GM18868 (cell line): ENCODE measurements around the gene OR5B12.
"Not testable (repeated sequence)": the region's sequence is repeated elsewhere in the genome, so short reads cannot be mapped to it uniquely, and the experiment has no call there.

ENCODE experiments used
- ATAC-seq: cut with Tn5 transposase; IDR thresholded peaks from one replicate; pipeline ENCODE4 v1.9.1; 2021; ENCODE audit warnings: mild to moderate bottlenecking, moderate library complexity; ENCODE audit not compliant: unreplicated experiment

The OR5B12 gene

DNA sequence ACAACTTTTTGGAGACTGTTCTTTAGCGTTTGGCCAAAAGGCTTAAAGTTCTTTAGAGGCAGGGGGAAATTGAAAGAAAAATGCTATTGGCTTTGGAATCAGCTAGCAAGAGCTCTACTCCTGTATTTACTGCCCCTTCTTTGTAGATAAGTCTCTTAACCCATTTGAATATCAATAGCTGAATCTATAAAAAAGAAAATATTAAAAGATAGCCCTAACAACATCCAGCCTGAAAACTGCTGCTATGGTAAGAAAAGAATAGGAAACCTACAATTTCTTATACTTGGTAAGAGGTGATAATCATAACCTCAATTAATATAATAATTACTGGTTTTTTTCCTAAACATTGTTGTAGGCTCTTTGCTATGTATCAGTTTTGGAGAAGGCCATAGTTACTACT lies at the start of gene OR5B12:
Gene OR5B12 (minus strand): TSS at position 101 of the 400 bp plus-strand sequence. CDS start 2,085 bp downstream, outside the sequence.
- no peak for ATAC-seq

DNA sequence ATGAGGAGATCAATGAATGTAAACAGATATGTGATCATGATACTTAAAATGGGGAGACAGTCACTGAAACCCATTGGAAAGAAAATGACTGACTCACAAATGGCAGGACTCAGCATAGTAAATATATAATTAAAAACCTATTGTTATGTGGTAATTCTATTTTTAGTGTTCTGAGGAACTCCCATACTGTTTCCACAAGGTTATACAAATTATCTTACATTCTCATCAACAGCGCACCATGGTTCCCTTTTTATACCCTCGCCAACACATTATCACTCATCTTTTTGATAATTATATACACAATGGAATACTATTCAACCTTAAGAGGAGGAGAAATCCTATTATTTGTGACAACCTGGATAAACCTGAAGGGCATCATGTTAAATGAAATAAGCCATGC lies 48.8 kb upstream of the OR5B12 start:
- ATAC-seq, result no peak

DNA sequence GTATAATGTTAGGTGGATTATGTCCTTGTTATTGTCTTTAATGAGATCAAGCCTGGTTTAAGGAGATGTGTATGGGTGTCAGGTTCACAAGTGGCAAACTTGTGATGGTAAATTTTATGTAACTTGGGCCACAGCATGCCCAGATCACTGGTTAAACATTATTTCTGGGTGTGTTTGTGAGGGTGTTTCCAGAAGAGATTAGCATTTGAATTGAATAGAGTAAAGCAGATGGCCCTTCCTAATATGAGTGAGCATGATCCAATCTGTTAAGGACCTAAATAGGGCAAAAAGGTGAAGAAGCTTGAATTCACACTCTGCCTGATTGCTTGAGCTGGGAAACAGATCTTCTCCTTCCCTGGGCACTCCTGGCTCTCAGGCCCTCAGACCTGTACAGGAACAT lies 45.1 kb upstream of the OR5B12 start:
- no peak for ATAC-seq

DNA sequence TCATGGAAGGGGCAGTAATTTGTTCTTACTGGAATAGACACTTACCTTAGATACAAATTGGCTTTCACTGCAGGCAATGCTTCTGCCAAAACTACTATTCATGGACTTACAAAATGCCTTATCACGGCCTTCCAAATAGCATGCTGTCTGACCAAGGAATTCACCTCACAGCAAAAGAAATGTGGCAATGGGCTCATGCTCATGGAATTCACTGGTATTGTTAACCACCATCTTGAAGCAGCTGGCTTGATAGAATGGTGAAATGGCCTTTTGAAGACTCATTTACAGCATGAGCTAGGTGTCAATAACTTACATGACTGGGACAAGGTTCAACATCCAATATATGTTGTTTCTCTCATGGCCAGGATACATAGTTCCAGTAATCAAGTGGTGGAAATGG lies 43.9 kb upstream of the OR5B12 start:
- ATAC-seq, result no peak

DNA sequence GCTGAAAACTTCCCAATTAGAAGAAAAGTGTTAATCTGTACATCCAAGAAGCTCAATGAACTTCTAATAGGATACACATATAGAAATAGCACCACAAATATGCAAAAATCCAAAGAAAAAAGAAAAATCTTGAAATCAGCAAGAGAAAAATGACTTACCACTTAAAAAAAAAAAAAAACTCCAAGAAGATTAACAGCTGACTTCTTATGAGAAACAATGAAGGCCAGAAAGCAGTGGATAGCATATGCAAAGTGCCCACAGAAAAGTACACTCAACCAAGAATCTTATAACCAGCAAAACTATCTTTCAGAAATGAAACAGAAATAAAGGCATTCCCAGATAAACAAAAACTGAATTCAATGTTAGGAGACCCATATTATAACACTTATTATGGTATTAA lies 29.9 kb upstream of the OR5B12 start:
- no peak for ATAC-seq

DNA sequence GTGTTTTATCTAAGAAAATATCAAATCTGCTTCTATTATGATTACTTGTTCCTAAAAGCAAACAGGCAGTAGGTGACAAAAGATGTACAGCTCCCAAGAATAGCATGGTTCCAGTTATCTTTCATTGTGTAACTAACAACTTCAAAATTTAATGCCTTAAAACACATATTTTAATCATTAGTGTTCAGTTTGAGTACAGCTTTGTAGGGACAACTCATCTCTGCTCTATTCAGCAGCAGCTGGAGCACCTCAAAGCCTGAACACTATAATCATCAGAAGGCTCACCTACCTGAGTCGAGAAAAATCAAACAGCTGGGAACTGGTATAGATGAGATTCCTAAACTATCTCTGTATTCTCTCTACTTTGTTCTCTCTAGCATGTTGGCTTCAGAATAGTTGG lies 24.3 kb upstream of the OR5B12 start:
- no peak for ATAC-seq

DNA sequence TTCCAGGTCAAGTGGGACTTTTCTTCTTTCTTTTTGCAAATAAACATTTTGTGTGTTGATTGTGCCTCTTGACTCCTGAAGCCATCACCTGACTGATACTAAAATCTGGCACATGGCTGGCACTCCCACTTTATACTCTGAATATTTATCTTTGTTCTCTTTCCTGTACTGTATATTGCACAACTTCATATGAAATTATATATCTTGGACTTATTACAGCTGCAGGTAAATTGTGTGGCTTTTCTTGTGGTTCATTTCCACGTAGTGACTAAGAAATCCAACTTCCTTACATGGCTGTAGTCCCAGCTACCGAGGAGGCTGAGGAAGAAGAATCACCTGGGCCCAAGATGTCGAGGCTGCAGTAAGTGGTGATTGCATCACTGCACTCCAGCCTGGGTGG lies 23.7 kb upstream of the OR5B12 start:
- no peak for ATAC-seq

DNA sequence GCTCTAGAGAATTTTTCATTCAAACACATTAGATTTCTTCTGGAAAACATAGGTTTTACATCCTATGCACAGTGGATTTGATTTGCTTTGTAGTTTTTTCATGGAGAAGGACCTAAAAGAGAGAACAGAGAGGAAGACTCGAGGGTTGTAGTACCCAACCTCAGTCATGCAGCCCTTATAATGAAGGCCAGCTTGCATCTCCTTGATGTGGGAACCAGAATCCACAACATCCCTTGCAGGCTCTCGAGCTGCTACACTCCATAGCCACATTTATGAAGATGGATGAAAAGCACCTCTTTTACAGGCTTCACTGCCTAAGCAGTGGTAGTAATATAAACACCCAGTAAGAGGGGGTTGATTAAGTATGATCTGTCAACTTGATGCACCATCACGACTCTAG lies 9.5 kb upstream of the OR5B12 start:
- ATAC-seq, result no peak

DNA sequence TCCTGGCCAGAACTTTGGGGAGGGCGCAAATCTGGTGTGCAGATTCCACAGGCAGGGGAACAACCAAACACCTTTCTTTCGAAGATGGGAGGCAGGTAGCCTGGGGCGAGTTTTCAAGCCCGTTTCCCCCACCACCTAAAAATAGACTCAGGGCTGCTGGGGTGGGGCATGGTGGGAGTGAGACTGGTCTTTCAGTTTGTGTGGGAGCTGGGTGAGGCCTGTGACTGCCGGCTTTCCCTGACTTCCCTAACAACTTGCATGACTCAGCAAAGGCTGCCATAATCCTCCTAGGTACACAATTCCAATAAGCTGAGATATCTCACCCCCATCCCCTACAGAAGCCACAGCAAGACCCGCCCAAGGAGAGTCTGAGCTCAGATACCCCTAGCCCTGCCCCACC lies 4.3 kb upstream of the OR5B12 start:
- no peak for ATAC-seq

DNA sequence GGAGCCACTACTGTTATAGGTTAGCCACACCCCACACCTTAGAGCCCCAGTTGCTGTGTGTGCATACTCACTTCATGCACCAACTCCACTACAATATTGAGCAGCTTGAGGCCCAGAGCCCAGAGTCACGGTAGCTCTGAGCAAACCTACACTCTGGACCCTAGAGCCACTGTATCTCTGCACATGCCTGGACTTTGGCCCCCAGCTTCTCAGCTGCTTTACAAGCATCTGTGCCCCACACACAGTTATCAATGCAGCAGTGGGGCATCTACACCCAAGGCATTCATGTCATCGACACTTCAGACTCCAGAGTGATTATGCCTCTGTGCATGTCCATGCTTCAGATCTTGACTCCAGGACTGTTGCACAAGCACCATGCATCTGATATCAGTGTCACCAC lies 2.3 kb upstream of the OR5B12 start:
- no peak for ATAC-seq

DNA sequence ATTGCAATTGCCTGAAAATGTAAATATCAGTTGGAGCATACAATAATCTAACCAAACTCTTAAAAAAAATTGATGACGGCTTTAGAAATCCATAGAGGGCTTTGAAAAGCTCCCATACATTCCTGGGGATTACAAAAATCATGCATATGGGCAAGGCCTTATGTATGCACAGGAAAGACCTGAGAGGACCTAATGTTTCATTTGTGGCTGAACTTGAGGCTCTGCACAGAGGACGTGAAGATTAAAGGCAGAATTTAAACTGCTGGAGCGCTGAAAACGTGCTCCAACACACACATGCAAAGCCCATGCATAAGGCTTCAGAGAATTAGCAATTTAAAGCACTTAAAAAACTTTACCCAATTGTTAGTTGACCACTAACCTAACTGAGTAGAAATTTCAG lies 3.5 kb downstream of the OR5B12 start:
- ATAC-seq, result no peak

DNA sequence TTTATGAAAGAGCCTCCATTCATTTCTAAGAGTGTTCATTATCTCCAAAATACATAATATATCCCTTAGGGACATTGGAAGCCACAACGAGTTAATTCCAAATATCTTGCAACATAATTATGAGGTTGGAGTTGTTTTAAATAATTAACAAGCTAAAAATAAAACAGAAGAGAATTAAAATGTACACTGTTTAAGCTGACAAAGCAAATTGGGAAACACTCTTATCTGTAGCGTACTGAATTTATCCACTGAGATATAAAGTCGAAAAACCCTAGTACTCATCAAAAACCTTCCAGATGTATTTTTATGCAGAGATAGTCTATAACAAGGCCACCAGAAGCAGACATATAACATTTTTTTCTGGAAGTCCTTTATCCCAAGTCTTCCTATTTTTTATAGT lies 7.8 kb downstream of the OR5B12 start:
- ATAC-seq, result no peak

DNA sequence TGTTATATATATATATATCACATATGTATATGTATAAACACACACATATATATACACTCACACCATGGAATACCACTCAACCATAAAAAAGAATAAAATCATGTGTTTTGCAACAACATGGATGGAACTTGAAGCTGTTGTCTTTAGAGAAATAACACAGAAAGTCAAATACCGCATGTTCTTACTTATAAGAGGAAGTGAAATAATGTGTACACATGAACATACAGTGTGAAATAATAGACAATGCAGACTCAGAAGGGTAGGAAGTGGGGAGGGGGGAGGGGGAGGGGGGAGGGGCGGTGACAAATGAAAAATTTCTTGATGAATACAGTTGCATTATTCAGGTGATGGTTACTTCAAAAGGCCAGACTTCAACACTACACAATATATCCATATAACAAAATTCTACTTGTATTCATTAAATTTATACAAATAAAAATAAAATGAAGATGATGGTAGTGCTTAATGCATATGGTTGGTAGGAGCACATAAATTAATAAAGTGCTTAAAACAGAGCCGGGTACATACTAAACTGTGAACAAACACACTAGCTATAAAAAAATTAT lies 8.3 kb downstream of the OR5B12 start:
- ATAC-seq, result peak; percentile 88

DNA sequence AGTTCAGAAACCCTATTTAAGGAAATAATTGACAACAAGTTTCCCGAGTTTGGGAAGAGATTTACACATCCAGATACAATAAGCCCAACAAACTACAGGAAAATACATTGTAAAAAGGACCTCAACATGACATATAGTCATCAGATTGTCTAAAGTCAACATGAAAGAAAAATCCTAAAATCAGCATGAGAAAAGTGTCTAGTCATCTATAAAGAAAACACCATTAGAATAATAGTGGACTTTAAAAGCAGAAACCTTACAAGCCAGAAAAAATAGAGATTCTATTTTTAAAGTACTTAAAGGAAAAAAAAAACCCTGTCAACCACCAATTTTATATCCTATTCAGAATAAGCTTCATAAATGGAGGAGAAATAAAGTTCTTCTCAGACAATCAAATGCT lies 12.8 kb downstream of the OR5B12 start:
- ATAC-seq, result no peak

DNA sequence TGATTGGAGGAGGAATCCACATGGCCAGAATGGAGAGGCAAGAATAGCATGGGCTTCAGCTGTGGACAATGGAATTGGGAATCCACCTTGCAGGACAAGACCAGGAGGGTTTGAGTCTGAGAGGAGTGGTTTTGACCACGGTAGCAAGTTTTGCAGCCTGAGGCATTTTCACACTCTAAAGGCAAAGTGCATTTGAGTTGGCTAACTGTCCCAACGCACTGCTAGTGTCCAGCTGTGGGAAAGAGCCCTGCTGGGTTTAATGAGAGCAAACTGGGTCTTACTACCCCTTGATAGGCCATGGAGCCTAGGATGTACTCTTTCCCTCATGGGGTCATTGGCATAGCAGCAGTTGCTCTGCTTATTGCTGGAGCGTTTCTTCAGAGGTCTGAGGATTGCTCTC lies 14.0 kb downstream of the OR5B12 start, which contains the start of gene OR5B2:
Gene OR5B2 (minus strand): TSS at position 101 of the 400 bp plus-strand sequence. CDS start 4,860 bp downstream, outside the sequence.
- no peak for ATAC-seq

DNA sequence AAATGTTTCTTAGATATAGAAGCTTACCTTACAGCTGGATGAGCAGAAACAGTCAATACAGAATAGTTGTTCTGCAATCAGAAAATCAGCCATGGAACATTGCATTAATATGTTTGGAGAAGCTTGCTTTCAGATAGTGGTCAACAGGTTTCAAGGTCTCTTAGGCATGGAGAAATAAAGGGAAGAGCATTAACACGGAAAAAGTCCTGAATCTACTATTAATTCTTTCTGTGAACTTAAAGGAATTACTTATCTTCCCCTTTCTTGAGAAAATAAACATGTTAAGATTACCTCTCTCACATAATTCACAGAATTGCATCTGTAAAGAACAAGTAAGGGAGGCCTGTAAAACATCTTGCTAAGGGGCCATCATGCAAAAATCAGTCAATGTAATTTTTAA lies 35.3 kb downstream of the OR5B12 start, which contains the start of gene OR5B3:
Gene OR5B3 (minus strand): TSS at position 101 of the 400 bp plus-strand sequence. CDS start 3,465 bp downstream, outside the sequence.
- ATAC-seq, result no peak

DNA sequence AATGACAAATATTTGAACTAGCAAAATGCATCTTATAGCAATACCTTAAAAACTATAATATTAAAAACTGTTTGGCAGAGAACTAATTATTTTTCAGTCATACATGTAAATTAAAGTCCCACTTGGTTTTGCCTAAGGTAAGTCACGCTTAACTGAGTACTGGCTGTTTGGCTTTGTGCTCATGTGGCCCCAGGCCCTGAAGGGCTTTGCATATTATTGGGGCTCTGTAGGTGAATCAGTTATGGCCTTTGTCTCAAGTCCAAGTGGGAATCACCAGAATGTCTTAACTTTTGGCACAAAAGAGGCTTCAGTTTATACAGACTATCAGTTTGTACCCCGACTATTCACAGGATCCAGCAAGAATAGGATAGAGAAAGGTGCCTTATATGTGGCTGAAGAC lies 42.4 kb downstream of the OR5B12 start:
- ATAC-seq, result not testable (repeated sequence)

DNA sequence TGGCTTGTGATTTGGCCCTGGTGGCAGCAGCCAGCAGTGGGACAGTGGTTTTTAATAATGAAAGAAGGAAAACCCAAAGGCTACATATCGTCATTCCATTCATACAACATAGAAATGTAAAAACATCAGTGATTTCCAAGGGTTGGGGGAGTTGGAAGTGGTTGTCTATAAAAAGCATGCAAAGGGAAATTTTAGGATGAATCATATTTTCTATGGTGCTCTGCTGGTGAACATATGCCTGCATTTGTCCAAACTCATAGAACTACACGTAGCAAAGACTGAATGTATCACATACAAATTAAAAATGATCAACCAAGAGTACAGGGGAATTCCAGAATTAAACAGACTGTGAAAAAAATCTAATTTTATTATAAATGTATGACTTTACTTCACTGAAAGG lies 46.5 kb downstream of the OR5B12 start:
- no peak for ATAC-seq

DNA sequence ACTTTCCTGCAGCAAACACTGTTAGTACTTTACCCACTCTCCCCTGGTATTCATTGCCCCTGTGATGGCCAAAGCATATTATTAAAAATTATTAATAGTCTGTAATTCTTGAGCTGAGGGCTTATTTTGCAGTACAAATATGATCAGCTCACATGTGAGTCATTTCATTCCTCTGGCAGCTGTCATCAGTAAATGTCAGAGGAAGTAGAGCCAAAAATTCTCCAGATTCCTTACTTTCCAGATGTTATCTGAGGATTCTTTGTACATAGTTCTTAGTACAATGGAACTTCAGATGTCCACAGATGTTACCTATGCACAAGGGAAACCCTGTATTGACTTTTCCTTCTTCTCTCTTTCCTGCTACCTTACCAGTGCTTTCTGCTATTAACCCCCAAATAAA lies 47.8 kb downstream of the OR5B12 start:
- ATAC-seq, result no peak

DNA sequence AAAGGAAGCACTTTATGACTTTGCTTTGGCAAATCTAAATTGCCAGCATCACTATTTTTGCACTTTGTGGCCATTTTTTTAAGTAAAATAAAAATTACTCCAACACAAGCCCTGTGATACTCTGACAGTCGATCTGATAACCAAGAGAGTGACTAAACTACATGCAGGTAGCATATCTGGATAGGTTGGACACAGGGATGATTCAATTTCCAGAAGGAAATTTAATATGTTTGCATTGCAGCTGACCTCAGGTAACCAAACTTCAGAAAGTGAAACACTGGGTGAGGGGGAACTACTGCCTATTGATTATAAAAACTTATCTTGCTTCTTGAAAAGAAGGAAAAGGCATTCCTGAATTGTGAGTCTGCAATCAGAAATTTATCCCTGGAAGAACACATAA lies 49.3 kb downstream of the OR5B12 start:
- ATAC-seq, result no peak

DNA sequence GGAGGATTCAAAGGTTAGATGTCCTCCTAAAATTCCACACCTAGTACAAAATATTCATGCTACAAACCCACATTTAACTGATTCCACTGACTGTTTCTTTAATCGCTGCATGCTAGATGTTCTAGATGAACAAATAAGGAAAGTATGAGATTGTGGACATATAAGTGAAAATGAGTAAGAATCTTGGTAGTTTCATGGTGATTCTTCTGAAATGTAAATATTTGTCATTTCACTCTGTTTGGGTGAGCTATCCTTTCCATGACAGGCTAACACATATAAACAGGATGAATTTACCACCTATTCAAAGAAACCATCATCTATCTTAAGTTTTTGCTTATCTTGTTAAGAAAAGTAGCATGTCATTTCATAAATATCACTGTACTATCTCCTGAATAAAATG lies 50.2 kb downstream of the OR5B12 start:
- no peak for ATAC-seq

DNA sequence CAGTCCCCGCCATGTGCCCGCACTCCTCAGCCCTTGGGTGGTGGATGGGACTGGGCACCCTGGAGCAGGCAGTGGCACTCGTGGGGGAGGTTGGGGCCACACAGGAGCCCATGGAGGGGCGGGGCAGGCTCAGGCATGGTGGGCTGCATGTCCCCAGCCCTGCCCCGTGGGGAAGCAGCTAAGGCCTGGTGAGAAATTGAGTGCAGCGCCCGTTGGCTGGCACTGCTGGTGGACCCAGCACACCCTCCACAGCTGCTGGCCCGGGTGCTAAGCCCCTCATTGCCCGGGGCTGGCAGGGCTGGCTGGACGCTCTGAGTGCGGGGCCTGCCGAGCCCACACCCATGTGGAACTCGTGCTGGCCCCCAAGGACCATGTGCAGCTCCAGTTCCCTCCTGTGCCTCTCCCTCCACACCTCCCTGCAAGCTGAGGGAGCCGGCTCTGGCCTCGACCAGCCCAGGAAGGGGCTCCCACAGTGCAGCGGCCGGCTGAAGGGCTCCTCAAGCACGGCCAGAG lies 51.4 kb downstream of the OR5B12 start:
- no peak for ATAC-seq
